EL (cell line): Measurements from ENCODE around the gene CPA2.

Experiments
- DNase-seq: peaks from one replicate; pipeline ENCODE4 v3.0.0-alpha.2; 2016

CPA2 gene

GRCh38 chr7:130256704-130257103 is 10.0 kb upstream of the CPA2 start:
- no peak for DNase-seq

GRCh38 chr7:130258494-130259078 is 8.1 kb upstream of the CPA2 start:
- no peak for DNase-seq

GRCh38 chr7:130262448-130262847 is 4.2 kb upstream of the CPA2 start:
- no peak for DNase-seq

- DNase-seq = no peak
These were observed 3.5 kb upstream of the CPA2 start for GRCh38 chr7:130263130-130263529.

- DNase-seq = no peak
These were observed 278 bp downstream of the CPA2 start for GRCh38 chr7:130266961-130267321.

- no peak for DNase-seq
These were observed 2.0 kb downstream of the CPA2 start for GRCh38 chr7:130268463-130269317.

- no peak for DNase-seq
These were observed 2.6 kb downstream of the CPA2 start for GRCh38 chr7:130269318-130269694.

- no peak for DNase-seq
These were observed 4.5 kb downstream of the CPA2 start for GRCh38 chr7:130270947-130271800.

GRCh38 chr7:130272381-130273080 is 5.9 kb downstream of the CPA2 start:
- no peak for DNase-seq

GRCh38 chr7:130273081-130273932 is 6.6 kb downstream of the CPA2 start:
- peak; percentile 16 for DNase-seq

GRCh38 chr7:130273933-130274255 is 7.2 kb downstream of the CPA2 start:
- DNase-seq = no peak

- no peak for DNase-seq
These were observed 7.6 kb downstream of the CPA2 start for GRCh38 chr7:130274296-130274695.

- no peak for DNase-seq
These were observed 8.4 kb downstream of the CPA2 start for GRCh38 chr7:130274983-130275591.

GRCh38 chr7:130275826-130276297 is 9.2 kb downstream of the CPA2 start:
- peak; percentile 31 for DNase-seq

GRCh38 chr7:130276796-130277762 is 10.4 kb downstream of the CPA2 start:
- DNase-seq = peak; percentile 63

GRCh38 chr7:130277763-130278643 is 11.3 kb downstream of the CPA2 start:
- DNase-seq = peak; percentile 63

GRCh38 chr7:130278860-130279259 is 12.2 kb downstream of the CPA2 start:
- peak; percentile 90 for DNase-seq

- DNase-seq = peak; percentile 26
These were observed 12.6 kb downstream of the CPA2 start for GRCh38 chr7:130279286-130279685.

GRCh38 chr7:130279906-130280305 is 13.2 kb downstream of the CPA2 start:
- DNase-seq = no peak
